Measurements from ENCODE around the gene WIPF1.

GRCh38 chr2:174597009-174597344, 627 bp downstream of the WIPF1 start:
- TF ChIP-seq TAF1 (IDR thresholded peaks at IDR 0.05; ENCODE audit: borderline replicate concordance, low read depth, low read length) (no peak), POLR2A (IDR thresholded peaks at IDR 0.05; ENCODE audit: low read depth, low read length) (no peak)
